Measurements from ENCODE around the gene GNAS. TPM values are rescaled to one million over a fixed set of nuclear protein-coding genes. Genes with fewer than 3 reads are reported as not detected.

The GNAS gene
- total RNA-seq, 4 donors from 2014 or later: 484 to 621 (median 524) TPM

DNA sequence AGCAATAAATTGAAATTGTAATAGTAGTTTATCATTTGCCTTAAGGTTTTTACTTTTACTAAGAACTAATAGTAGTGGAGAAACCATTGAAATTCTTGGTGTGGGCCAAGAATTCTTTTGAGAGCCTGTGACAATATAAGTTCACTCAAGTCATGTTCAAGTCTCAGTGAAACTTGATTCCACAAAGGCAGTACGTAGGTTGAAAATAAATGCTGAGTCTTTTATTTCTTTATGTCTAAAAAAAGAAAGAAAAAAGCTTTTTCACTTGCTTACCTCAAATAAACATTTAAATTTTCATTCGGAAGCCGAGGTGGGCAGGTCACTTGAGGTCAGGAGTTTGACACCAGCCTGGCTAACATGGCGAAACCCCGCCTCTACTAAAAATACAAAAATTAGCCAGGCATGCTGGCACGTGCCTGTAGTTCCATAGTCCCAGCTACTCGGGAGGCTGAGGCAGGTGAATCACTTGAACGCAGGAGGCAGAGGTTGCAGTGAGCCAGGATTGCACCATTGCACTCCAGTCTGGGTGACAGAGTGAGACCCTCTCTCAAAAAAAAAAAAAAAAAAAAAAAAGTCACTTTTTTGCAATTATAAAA lies 70.7 kb downstream of the GNAS start:
- Histone ChIP-seq H3K27me3 (no peaks in the 10 kb centered on the region), H3K27ac (no peak overlapping the region), H3K4me3 (no peak overlapping the region), H3K9me3 (no peaks in the 10 kb centered on the region), H3K36me3 (no peaks in the 10 kb centered on the region), H3K4me1 (no peaks in the 10 kb centered on the region)
- TF ChIP-seq POLR2A (IDR thresholded peaks at IDR 0.05) (no peak), EP300 (IDR thresholded peaks at IDR 0.05) (no peak)
- TF ChIP-seq, protein P1, sequence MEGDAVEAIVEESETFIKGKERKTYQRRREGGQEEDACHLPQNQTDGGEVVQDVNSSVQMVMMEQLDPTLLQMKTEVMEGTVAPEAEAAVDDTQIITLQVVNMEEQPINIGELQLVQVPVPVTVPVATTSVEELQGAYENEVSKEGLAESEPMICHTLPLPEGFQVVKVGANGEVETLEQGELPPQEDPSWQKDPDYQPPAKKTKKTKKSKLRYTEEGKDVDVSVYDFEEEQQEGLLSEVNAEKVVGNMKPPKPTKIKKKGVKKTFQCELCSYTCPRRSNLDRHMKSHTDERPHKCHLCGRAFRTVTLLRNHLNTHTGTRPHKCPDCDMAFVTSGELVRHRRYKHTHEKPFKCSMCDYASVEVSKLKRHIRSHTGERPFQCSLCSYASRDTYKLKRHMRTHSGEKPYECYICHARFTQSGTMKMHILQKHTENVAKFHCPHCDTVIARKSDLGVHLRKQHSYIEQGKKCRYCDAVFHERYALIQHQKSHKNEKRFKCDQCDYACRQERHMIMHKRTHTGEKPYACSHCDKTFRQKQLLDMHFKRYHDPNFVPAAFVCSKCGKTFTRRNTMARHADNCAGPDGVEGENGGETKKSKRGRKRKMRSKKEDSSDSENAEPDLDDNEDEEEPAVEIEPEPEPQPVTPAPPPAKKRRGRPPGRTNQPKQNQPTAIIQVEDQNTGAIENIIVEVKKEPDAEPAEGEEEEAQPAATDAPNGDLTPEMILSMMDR (IDR thresholded peaks at IDR 0.05): no peak
- DNase-seq (ENCODE audit: low spot score in 2 of 2): no peak
- 61 to 62% methylated on average over 8 of the region's 8 CpGs for WGBS, 2 donors

DNA sequence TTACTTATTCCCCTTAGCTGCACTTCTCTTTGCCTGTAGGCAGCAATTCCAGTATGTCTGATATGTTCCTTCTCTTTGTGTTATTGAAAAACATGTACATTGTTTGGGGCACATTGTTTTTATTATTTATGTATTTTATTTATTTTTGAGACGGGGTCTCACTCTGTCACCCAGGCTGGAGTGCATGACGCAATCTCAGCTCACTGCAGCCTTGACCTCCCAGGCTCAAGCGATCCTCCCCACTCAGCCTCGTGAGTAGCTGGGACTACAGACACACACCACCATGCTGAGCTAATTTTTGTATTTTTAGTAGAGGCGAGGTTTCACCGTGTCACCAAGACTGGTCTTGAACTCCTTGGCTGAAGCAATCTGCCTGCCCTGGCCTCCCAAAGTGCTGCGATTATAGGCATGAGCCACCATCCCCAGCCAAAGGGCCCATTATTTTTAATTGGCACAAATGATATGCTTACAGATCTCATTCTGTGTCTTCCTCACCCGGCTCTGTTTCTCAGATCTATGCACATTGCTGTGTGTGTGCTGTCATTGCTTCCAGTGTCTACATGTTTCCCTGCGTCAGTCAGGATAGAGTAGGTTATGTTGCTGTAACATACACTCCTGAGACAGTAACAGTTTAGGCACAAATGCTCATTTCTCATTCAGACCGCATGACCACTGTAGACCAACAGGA lies 74.4 kb downstream of the GNAS start:
- no peak overlapping the region for H3K27ac ChIP-seq
- 89% methylated on average over 10 of the region's 10 CpGs for WGBS, 2 donors
- H3K9me3 ChIP-seq: no peaks in the 10 kb centered on the region
- no peak for DNase-seq (ENCODE audit: low spot score in 2 of 2)
- H3K27me3 ChIP-seq: no peaks in the 10 kb centered on the region
- no peaks in the 10 kb centered on the region for H3K4me1 ChIP-seq
- TF ChIP-seq, protein P1 (IDR thresholded peaks at IDR 0.05): no peak
- TF ChIP-seq EP300 (IDR thresholded peaks at IDR 0.05) (no peak), POLR2A (IDR thresholded peaks at IDR 0.05) (no peak)
- no peaks in the 10 kb centered on the region for H3K36me3 ChIP-seq
- H3K4me3 ChIP-seq: no peak overlapping the region

DNA sequence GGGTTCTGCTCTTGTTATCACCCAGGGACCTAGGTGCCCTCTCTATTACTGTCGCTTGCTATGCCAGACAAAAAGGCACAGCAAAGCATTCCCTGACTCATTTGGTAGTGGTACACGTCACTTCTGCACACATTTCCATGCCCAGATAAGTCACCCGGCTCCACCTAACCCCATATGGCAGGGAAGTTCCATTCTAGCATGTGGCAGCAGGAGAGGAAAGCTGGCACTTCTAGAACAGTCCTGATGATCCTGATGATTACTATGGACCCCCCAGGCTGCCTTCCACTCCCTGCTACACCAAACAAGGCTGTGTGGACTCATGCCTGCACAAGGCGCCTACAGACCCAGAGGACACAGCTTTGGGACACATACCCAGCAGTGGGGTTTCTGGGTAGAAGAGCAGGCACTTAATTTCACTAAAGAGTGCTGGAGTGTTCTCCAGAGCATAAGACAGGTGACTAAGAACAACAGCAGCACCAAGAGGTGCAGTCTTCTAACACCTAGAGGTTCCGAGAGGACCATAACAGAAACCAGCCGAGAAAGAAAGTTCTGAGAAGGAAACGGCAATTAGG lies 75.1 kb downstream of the GNAS start:
- Histone ChIP-seq H3K9me3 (no peaks in the 10 kb centered on the region), H3K27me3 (no peaks in the 10 kb centered on the region), H3K27ac (no peak overlapping the region), H3K4me3 (no peak overlapping the region), H3K4me1 (no peaks in the 10 kb centered on the region), H3K36me3 (no peaks in the 10 kb centered on the region)
- DNase-seq (ENCODE audit: low spot score in 2 of 2): no peak
- TF ChIP-seq EP300 (IDR thresholded peaks at IDR 0.05) (no peak), POLR2A (IDR thresholded peaks at IDR 0.05) (no peak)
- TF ChIP-seq, protein P1 (IDR thresholded peaks at IDR 0.05): no peak
- WGBS, 2 donors: 91 to 93% methylated on average over 7 of the region's 7 CpGs

GRCh38 chr20:58930496-58930895 lies 78.0 kb downstream of the GNAS start:
- H3K36me3 ChIP-seq: no peaks in the 10 kb centered on the region
- H3K9me3 ChIP-seq: no peaks in the 10 kb centered on the region
- no peak overlapping the region for H3K4me3 ChIP-seq
- no peak for TF ChIP-seq EP300 (IDR thresholded peaks at IDR 0.05)
- no peak for TF ChIP-seq POLR2A (IDR thresholded peaks at IDR 0.05)
- TF ChIP-seq, protein P1 (IDR thresholded peaks at IDR 0.05): no peak
- no peak for DNase-seq (ENCODE audit: low spot score in 2 of 2)
- 78 to 83% methylated on average over 3 of the region's 3 CpGs for WGBS, 2 donors
- no peaks in the 10 kb centered on the region for H3K27me3 ChIP-seq
- H3K4me1 ChIP-seq: no peaks in the 10 kb centered on the region
- no peak overlapping the region for H3K27ac ChIP-seq

GRCh38 chr20:58932170-58932569 lies 79.7 kb downstream of the GNAS start:
- TF ChIP-seq, protein P1 (IDR thresholded peaks at IDR 0.05): no peak
- TF ChIP-seq POLR2A (IDR thresholded peaks at IDR 0.05): no peak
- TF ChIP-seq EP300 (IDR thresholded peaks at IDR 0.05): no peak
- DNase-seq (ENCODE audit: low spot score in 2 of 2): no peak
- no peak overlapping the region for H3K4me3 ChIP-seq

More at GRCh38 chr20:58932170-58932569, 79.7 kb downstream of the GNAS start:
- Histone ChIP-seq H3K36me3 (no peaks in the 10 kb centered on the region), H3K27me3 (no peaks in the 10 kb centered on the region), H3K4me1 (no peaks in the 10 kb centered on the region), H3K9me3 (peaks cover 0 to 9% (median 5%) of the 10 kb centered on the region in 4 donors), H3K27ac (no peak overlapping the region)
- 82 to 84% methylated on average over 5 of the region's 5 CpGs for WGBS, 2 donors
